DMS 273 (cell line): Measurements from ENCODE around the gene LRAT.
"Not testable (repeated sequence)": the region's sequence is repeated elsewhere in the genome, so short reads cannot be mapped to it uniquely, and the experiment has no call there.

Experiments
- DNase-seq: peaks from one replicate; lab custom pipeline; 2025; ENCODE audit not compliant: unreplicated experiment; lab: John Stamatoyannopoulos, UW

The LRAT gene

GRCh38 chr4:154743683-154744340 is at the start of gene LRAT:
Gene LRAT, plus strand, starts transcription at chr4:154744000. Its CDS starts 327 bp downstream, at chr4:154744327.
- DNase-seq = peak; percentile 25

GRCh38 chr4:154707877-154708276 is 35.9 kb upstream of the LRAT start:
- no peak for DNase-seq

GRCh38 chr4:154709550-154709949 is 34.2 kb upstream of the LRAT start:
- DNase-seq = no peak

- DNase-seq = no peak
Observed at GRCh38 chr4:154711522-154711921, 32.3 kb upstream of the LRAT start.

GRCh38 chr4:154714339-154715040 is 29.3 kb upstream of the LRAT start:
- DNase-seq = no peak

- DNase-seq = no peak
Observed at GRCh38 chr4:154719087-154719486, 24.7 kb upstream of the LRAT start.

- DNase-seq = no peak
Observed at GRCh38 chr4:154720123-154720522, 23.7 kb upstream of the LRAT start.

- DNase-seq = no peak
Observed at GRCh38 chr4:154720618-154721267, 23.1 kb upstream of the LRAT start.

GRCh38 chr4:154722262-154722661 is 21.5 kb upstream of the LRAT start:
- no peak for DNase-seq

- DNase-seq = not testable (repeated sequence)
Observed at GRCh38 chr4:154723601-154724000, 20.2 kb upstream of the LRAT start.

GRCh38 chr4:154727540-154727939 is 16.3 kb upstream of the LRAT start:
- no peak for DNase-seq

GRCh38 chr4:154731756-154732155 is 12.0 kb upstream of the LRAT start:
- DNase-seq = no peak

- DNase-seq = no peak
Observed at GRCh38 chr4:154732669-154733068, 11.1 kb upstream of the LRAT start.

GRCh38 chr4:154736770-154737169 is 7.0 kb upstream of the LRAT start:
- no peak for DNase-seq

GRCh38 chr4:154738426-154738825 is 5.4 kb upstream of the LRAT start:
- no peak for DNase-seq

- DNase-seq = no peak
Observed at GRCh38 chr4:154739111-154739510, 4.7 kb upstream of the LRAT start.

GRCh38 chr4:154740462-154740861 is 3.3 kb upstream of the LRAT start:
- no peak for DNase-seq

- DNase-seq = no peak
Observed at GRCh38 chr4:154741131-154741665, 2.6 kb upstream of the LRAT start.

GRCh38 chr4:154741922-154742850 is 1.6 kb upstream of the LRAT start:
- no peak for DNase-seq

GRCh38 chr4:154744341-154744926 is 634 bp downstream of the LRAT start:
- no peak for DNase-seq
